Mesodermal cell (in vitro differentiated cells): ENCODE results near the gene SGCG.
A peak's percentile ranks its signal among the peaks of the same experiment; 100 is the strongest.
"Not testable (repeated sequence)": the region's sequence is repeated elsewhere in the genome, so short reads cannot be mapped to it uniquely, and the experiment has no call there.

Experiments
- H3K27ac ChIP-seq: 2 replicates; pipeline ENCODE4 v1.7.0; 2013; ENCODE audit warnings: mild to moderate bottlenecking, low read depth, low read length, moderate library complexity; ENCODE audit not compliant: severe bottlenecking
- H3K36me3 ChIP-seq: 2 replicates; pipeline ENCODE4 v1.7.1; 2013; ENCODE audit warnings: mild to moderate bottlenecking, low read length, moderate library complexity; ENCODE audit not compliant: control insufficient read depth, insufficient read depth
- H3K4me1 ChIP-seq: one replicate; pipeline ENCODE4 v1.7.1; 2013; ENCODE audit warnings: mild to moderate bottlenecking, low read length; ENCODE audit not compliant: insufficient read depth, control insufficient read depth, poor library complexity, severe bottlenecking
- H3K4me3 ChIP-seq: 2 replicates; pipeline ENCODE4 v1.7.0; 2013; ENCODE audit warnings: low read length, control low read depth, mild to moderate bottlenecking; ENCODE audit not compliant: insufficient read depth, poor library complexity, severe bottlenecking; ENCODE audit errors: extremely low read depth
- H3K9me3 ChIP-seq: 2 replicates; pipeline ENCODE4 v1.7.1; 2013; ENCODE audit warnings: mild to moderate bottlenecking, low read length, moderate library complexity; ENCODE audit not compliant: control insufficient read depth
- WGBS, 2 experiments: methylation state at CpG; one replicate each; pipeline ENCODE4 v1.1.5; 2013; ENCODE audit warnings: missing lambda C conversion rate in 2 of 2; ENCODE audit not compliant: insufficient coverage in 2 of 2; 5-methylcytosine and 5-hydroxymethylcytosine counted together

Gene SGCG

GRCh38 chr13:23288995-23289394, 108.2 kb downstream of the SGCG start:
- no peaks in the 10 kb centered on the region for H3K9me3 ChIP-seq
- H3K4me1 ChIP-seq, result no peaks in the 10 kb centered on the region
- H3K36me3 ChIP-seq, result no peaks in the 10 kb centered on the region
- H3K4me3 ChIP-seq, result no peak overlapping the region
- no peak overlapping the region for H3K27ac ChIP-seq
- WGBS, 2 experiments, result 80 to 95% methylated on average over 5 to 6 of the region's 7 CpGs

- WGBS, 2 experiments, result 91 to 96% methylated on average over 5 of the region's 5 CpGs
These were observed 109.2 kb downstream of the SGCG start for GRCh38 chr13:23289917-23290357.

DNA sequence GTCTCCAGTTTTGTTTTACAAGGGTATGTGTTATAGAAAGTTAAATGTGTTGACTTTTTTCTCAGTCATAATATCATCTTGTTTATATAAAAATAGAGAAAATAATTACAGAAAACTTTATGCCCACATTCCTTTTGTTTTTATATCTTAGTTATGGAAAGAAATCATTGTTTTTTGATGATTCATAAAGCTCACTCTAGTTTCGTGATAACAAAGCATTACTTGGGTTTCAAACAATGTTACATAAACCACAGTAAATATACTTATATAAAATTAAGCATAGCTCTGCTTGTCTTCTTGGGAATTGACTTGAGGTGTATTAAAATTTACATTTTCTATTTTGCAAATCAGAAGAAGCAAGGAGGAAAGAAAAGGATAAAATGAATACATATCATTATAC, 111.8 kb downstream of the SGCG start:
- Histone ChIP-seq H3K4me3 (no peak overlapping the region), H3K4me1 (no peaks in the 10 kb centered on the region), H3K36me3 (no peaks in the 10 kb centered on the region), H3K27ac (no peak overlapping the region), H3K9me3 (no peaks in the 10 kb centered on the region)
- WGBS, 2 experiments, result no CpG with 5 or more reads among the region's 1 CpG

More at GRCh38 chr13:23289917-23290357, 109.2 kb downstream of the SGCG start:
- Histone ChIP-seq H3K9me3 (no peaks in the 10 kb centered on the region), H3K4me3 (no peak overlapping the region), H3K27ac (no peak overlapping the region), H3K36me3 (no peaks in the 10 kb centered on the region), H3K4me1 (no peaks in the 10 kb centered on the region)

DNA sequence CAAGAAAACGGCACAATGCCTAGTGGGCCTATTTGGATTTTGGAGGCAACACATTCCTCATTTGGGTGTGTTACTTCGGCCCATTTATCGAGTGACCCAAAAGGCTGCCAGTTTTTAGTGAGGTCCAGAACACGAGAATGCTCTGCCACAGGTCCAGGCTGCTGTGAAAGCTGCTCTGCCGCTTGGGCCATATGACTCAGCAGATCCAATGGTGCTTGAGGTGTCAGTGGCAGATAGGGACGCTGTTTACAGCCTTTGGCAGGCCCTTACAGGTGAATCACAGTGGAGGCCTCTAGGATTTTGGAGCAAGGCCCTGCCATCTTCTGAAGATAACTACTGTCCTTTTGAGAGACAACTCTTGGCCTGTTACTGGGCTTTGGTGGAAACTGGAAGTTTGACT, 134.1 kb downstream of the SGCG start:
- H3K27ac ChIP-seq, H3K9me3 ChIP-seq, H3K4me1 ChIP-seq, H3K4me3 ChIP-seq, H3K36me3 ChIP-seq: not testable (repeated sequence)
- WGBS, 2 experiments, result 74 to 85% methylated on average over 6 of the region's 6 CpGs

GRCh38 chr13:23319883-23320224, 139.1 kb downstream of the SGCG start:
- H3K4me1 ChIP-seq, result peaks cover 10% of the 10 kb centered on the region
- no peaks in the 10 kb centered on the region for H3K36me3 ChIP-seq
- WGBS, 2 experiments, result 88 to 94% methylated on average over 2 of the region's 3 CpGs
- H3K4me3 ChIP-seq, result no peak overlapping the region
- H3K9me3 ChIP-seq, result no peaks in the 10 kb centered on the region
- H3K27ac ChIP-seq, result no peak overlapping the region

- no peaks in the 10 kb centered on the region for H3K36me3 ChIP-seq
- H3K4me1 ChIP-seq, result peaks cover 10% of the 10 kb centered on the region
- H3K4me3 ChIP-seq, result no peak overlapping the region
- no peaks in the 10 kb centered on the region for H3K9me3 ChIP-seq
- peak overlapping the region; percentile 69 for H3K27ac ChIP-seq
- 83 to 92% methylated on average over 2 of the region's 4 CpGs for WGBS, 2 experiments
These were observed 140.3 kb downstream of the SGCG start for GRCh38 chr13:23320926-23321534.

GRCh38 chr13:23321535-23322241, 140.9 kb downstream of the SGCG start:
- WGBS, 2 experiments, result 84 to 95% methylated on average over 3 to 4 of the region's 6 CpGs
- H3K9me3 ChIP-seq, result no peaks in the 10 kb centered on the region
- H3K4me1 ChIP-seq, result peaks cover 10% of the 10 kb centered on the region
- peak overlapping the region; percentile 69 for H3K27ac ChIP-seq
- H3K4me3 ChIP-seq, result no peak overlapping the region
- H3K36me3 ChIP-seq, result no peaks in the 10 kb centered on the region

- H3K4me1 ChIP-seq, result peaks cover 10% of the 10 kb centered on the region
- H3K4me3 ChIP-seq, result no peak overlapping the region
- H3K36me3 ChIP-seq, result no peaks in the 10 kb centered on the region
- 95 to 99% methylated on average over 6 to 8 of the region's 19 CpGs for WGBS, 2 experiments
- peak overlapping the region; percentile 69 for H3K27ac ChIP-seq
- H3K9me3 ChIP-seq, result no peaks in the 10 kb centered on the region
These were observed 141.9 kb downstream of the SGCG start for GRCh38 chr13:23322353-23323336.

- WGBS, 2 experiments, result 80 to 81% methylated on average over 15 to 17 of the region's 17 CpGs
- Histone ChIP-seq H3K4me3 (no peak overlapping the region), H3K9me3 (no peaks in the 10 kb centered on the region), H3K36me3 (no peaks in the 10 kb centered on the region), H3K4me1 (peaks cover 10% of the 10 kb centered on the region), H3K27ac (no peak overlapping the region)
These were observed 143.3 kb downstream of the SGCG start for GRCh38 chr13:23323946-23324709.

DNA sequence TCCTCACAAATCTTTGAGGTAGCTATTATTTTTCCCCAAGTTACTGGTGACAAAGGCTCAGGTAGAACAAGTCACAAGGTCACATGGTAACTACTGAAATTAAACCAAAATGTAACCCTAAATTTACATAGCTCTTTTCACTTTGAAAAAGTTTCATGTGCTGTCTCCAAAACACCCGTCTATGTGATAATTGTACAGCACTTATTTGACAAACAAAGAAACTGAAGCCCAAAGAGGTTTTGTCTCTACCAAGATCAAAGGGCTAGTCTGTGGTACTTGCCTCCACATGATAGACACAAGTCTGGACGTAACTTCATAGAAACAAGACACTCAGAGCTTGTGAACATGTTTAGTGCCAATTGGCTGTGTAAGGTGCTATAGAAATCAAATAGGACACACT, 144.4 kb downstream of the SGCG start:
- Histone ChIP-seq H3K9me3 (no peaks in the 10 kb centered on the region), H3K4me3 (no peak overlapping the region), H3K36me3 (no peaks in the 10 kb centered on the region), H3K27ac (no peak overlapping the region), H3K4me1 (peaks cover 10% of the 10 kb centered on the region)
- WGBS, 2 experiments, result 85 to 100% methylated on average over 1 to 2 of the region's 2 CpGs
